ENCODE results near the gene FRYL.

DNA sequence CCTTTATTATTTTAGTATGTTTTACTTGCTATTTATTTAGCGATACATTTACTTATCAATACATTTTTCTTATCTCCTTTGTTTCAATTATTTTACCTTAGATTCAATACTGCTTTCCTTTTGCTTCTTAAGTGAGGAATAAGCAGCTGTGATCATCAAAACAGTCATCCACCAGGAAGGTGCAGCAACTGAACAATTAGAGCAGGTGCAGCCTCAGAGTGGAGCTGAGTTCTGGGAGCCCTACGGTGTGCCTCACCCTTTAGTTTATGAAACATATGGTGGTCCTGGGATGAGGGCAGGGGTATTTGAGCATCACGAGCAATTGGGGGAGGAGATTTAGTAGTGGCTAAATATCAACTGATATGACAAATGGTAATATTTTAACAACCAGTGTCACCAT, 111.0 kb downstream of the FRYL start:
- TF ChIP-seq POLR2A (IDR thresholded peaks at IDR 0.05) (no peak), CTCF (IDR thresholded peaks at IDR 0.05) (no peak)

All from lower leg skin (tissue), 3 donors.